Vagina (tissue), 2 donors: ENCODE data around the gene SLC8A2. TPM values are rescaled to one million over a fixed set of nuclear protein-coding genes. Genes with fewer than 3 reads are reported as not detected.

Source experiments
- DNase-seq, 2 donors: peaks; one replicate each; pipeline ENCODE4 v3.0.0-alpha.2; 2017; ENCODE audit errors: extremely low spot score in 2 of 2
- H3K27ac ChIP-seq: fragments of 200-600 bp; sonication (generic); one replicate; pipeline ENCODE4 v1.5.1; 2019
- H3K27me3 ChIP-seq: fragments of 200-600 bp; sonication (generic); one replicate; pipeline ENCODE4 v1.5.1; 2019
- H3K36me3 ChIP-seq, 2 donors: fragments of 200-600 bp; sonication (generic); one replicate each; pipeline ENCODE4 v1.5.1; 2017 to 2019
- H3K4me1 ChIP-seq: fragments of 200-600 bp; sonication (generic); one replicate; pipeline ENCODE4 v1.5.1; 2019
- H3K4me3 ChIP-seq, 2 donors: fragments of 200-600 bp; sonication (generic); 1 replicate in 1 of 2; 2 replicates in 1 of 2; pipeline ENCODE4 v1.5.1; 2016 to 2019
- H3K9me3 ChIP-seq: fragments of 200-600 bp; sonication (generic); one replicate; pipeline ENCODE4 v1.5.1; 2019
- CTCF ChIP-seq, 3 experiments: fragments of 450-650 bp in 2 of 3; fragments of 200-600 bp in 1 of 3; sonication (generic) in 1 of 3; IDR thresholded peaks; one replicate each; pipeline ENCODE4 v1.5.1; 2017 to 2019; ENCODE audit warnings: antibody characterized with exemption in 3 of 3, mild to moderate bottlenecking in 2 of 3, moderate library complexity in 2 of 3
- POLR2A ChIP-seq, 2 donors: fragments of 450-650 bp; IDR thresholded peaks; one replicate each; pipeline ENCODE4 v1.6.1; 2017; ENCODE audit warnings: antibody characterized with exemption in 2 of 2, mild to moderate bottlenecking in 2 of 2, moderate library complexity in 2 of 2
- POLR2AphosphoS5 ChIP-seq, 2 donors: sonication (generic); formaldehyde crosslinking; IDR thresholded peaks; one replicate each; pipeline ENCODE4 v1.9.0; 2017; ENCODE audit warnings: antibody characterized with exemption in 2 of 2, mild to moderate bottlenecking in 2 of 2, low read depth in 1 of 2; ENCODE audit not compliant: insufficient read depth in 1 of 2
- intact Hi-C: fragments of 100-400 bp; cut with DNase I; formaldehyde crosslinking; loops from one replicate; pipeline ENCODE4 v1.15.1; 2023
- total RNA-seq: library from RNA; depleted of rRNA; stranded (reverse); fragments of >200 nt; gene quantifications from one replicate; pipeline ENCODE4 v1.2.3, GENCODE V29; 2016

The SLC8A2 gene
- total RNA-seq, 1 donor from 2014 or later: 0.49 TPM

- no peaks in the 10 kb centered on the region for H3K9me3 ChIP-seq
- H3K36me3 ChIP-seq: no peaks in the 10 kb centered on the region
- intact Hi-C loops: loop anchor here (10.0 kb wide), 1 partner anchor 230 kb away; no protein-coding TSS in a partner anchor
- H3K4me1 ChIP-seq: peaks cover 26% of the 10 kb centered on the region
- no peak overlapping the region for H3K4me3 ChIP-seq
- no peak for TF ChIP-seq CTCF (IDR thresholded peaks at IDR 0.05)
- TF ChIP-seq POLR2AphosphoS5 (IDR thresholded peaks at IDR 0.05; ENCODE audit: insufficient read depth in 1 of 2, low read depth in 1 of 2): no peak
- TF ChIP-seq POLR2A (IDR thresholded peaks at IDR 0.05): no peak
- H3K27me3 ChIP-seq: peaks cover 11% of the 10 kb centered on the region
- no peak for DNase-seq
- no peak overlapping the region for H3K27ac ChIP-seq
Observed at GRCh38 chr19:47444388-47444821, 27.3 kb downstream of the SLC8A2 start.

GRCh38 chr19:47443331-47443730, 28.4 kb downstream of the SLC8A2 start:
- no peaks in the 10 kb centered on the region for H3K9me3 ChIP-seq
- H3K4me1 ChIP-seq: peaks cover 26% of the 10 kb centered on the region
- H3K27me3 ChIP-seq: peaks cover 11% of the 10 kb centered on the region
- intact Hi-C loops: loop anchor here (10.0 kb wide), 1 partner anchor 231 kb away; no protein-coding TSS in a partner anchor
- DNase-seq: no peak
- H3K36me3 ChIP-seq: no peaks in the 10 kb centered on the region
- no peak overlapping the region for H3K4me3 ChIP-seq
- no peak overlapping the region for H3K27ac ChIP-seq
- TF ChIP-seq POLR2AphosphoS5 (IDR thresholded peaks at IDR 0.05; ENCODE audit: insufficient read depth in 1 of 2, low read depth in 1 of 2): no peak
- no peak for TF ChIP-seq CTCF (IDR thresholded peaks at IDR 0.05)
- no peak for TF ChIP-seq POLR2A (IDR thresholded peaks at IDR 0.05)

DNA sequence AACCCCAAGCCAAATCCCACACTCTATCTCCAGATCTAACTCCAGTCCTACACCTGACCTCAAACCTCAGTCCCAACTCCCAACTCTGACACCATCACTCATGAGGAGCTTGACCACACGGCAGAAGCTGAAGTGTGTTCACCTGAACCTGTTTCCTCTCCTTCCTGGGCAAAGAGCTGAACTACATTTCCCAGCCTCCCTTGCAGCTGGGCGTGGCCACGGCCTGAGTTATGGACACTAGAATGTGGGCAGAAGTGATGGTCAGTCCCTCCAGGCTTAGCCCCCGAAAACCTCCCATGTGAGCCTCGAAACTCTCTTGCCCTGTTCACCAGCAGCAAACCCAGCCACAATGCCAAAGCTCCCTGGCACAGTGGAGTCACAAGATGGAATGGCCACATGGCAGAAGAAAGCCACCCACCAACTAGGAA, 32.9 kb downstream of the SLC8A2 start:
- no peaks in the 10 kb centered on the region for H3K27me3 ChIP-seq
- H3K27ac ChIP-seq: no peak overlapping the region
- peaks cover 4% of the 10 kb centered on the region for H3K4me1 ChIP-seq
- H3K9me3 ChIP-seq: no peaks in the 10 kb centered on the region
- no peaks in the 10 kb centered on the region for H3K36me3 ChIP-seq
- no peak for DNase-seq
- TF ChIP-seq POLR2AphosphoS5 (IDR thresholded peaks at IDR 0.05; ENCODE audit: insufficient read depth in 1 of 2, low read depth in 1 of 2): no peak
- no peak for TF ChIP-seq CTCF (IDR thresholded peaks at IDR 0.05)
- no peak for TF ChIP-seq POLR2A (IDR thresholded peaks at IDR 0.05)
- no peak overlapping the region for H3K4me3 ChIP-seq
- intact Hi-C loops: loop anchor here (5.0 to 10.0 kb wide), 2 partner anchors 76 to 258 kb away; partner anchors contain the start of gene NAPA

DNA sequence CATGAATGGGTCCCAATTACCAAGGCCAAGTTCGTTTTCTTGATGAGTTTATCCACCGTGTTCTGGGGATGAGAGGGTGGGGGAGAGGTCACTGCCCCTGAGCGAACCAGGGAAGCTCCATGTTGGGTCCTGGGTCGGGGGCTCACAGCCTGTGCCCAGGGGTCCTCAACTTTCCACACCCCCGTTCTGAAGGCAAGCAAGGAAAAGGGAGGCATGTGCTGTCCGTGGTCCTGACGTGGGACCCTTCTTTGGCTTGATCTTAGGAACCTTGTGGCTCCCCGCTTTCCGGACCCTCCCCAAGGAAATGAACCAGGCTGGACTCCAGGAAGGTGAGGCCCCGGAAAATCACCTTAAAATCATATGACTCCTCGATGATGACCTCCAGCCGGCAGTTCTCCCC, 34.2 kb downstream of the SLC8A2 start:
- Histone ChIP-seq H3K9me3 (no peaks in the 10 kb centered on the region), H3K27ac (no peak overlapping the region), H3K4me3 (no peak overlapping the region), H3K36me3 (no peaks in the 10 kb centered on the region), H3K27me3 (no peaks in the 10 kb centered on the region), H3K4me1 (peaks cover 4% of the 10 kb centered on the region)
- no peak for DNase-seq
- intact Hi-C loops: loop anchor here (5.0 to 10.0 kb wide), 2 partner anchors 77 to 260 kb away; partner anchors contain the start of gene NAPA
- no peak for TF ChIP-seq POLR2AphosphoS5 (IDR thresholded peaks at IDR 0.05; ENCODE audit: insufficient read depth in 1 of 2, low read depth in 1 of 2)
- TF ChIP-seq POLR2A (IDR thresholded peaks at IDR 0.05): no peak
- no peak for TF ChIP-seq CTCF (IDR thresholded peaks at IDR 0.05)

GRCh38 chr19:47436712-47437401, 34.8 kb downstream of the SLC8A2 start:
- H3K4me3 ChIP-seq: no peak overlapping the region
- intact Hi-C loops: loop anchor here (5.0 to 10.0 kb wide), 2 partner anchors 78 to 260 kb away; partner anchors contain the start of gene NAPA
- no peaks in the 10 kb centered on the region for H3K9me3 ChIP-seq
- H3K4me1 ChIP-seq: peaks cover 4% of the 10 kb centered on the region
- H3K27me3 ChIP-seq: no peaks in the 10 kb centered on the region
- H3K36me3 ChIP-seq: no peaks in the 10 kb centered on the region
- no peak overlapping the region for H3K27ac ChIP-seq
- DNase-seq: no peak
- TF ChIP-seq CTCF (IDR thresholded peaks at IDR 0.05): peak; percentile 64 to 94 (median 93)
- TF ChIP-seq POLR2AphosphoS5 (IDR thresholded peaks at IDR 0.05; ENCODE audit: insufficient read depth in 1 of 2, low read depth in 1 of 2): peak in 1 of 2 donors; percentile 37
- no peak for TF ChIP-seq POLR2A (IDR thresholded peaks at IDR 0.05)
